Astrocyte (in vitro differentiated cells and primary cell): ENCODE measurements around the gene CDK4. TPM values are rescaled to one million over a fixed set of nuclear protein-coding genes. Genes with fewer than 3 reads are reported as not detected.

ENCODE experiments used
- DNase-seq: peaks from one replicate; pipeline ENCODE4 v3.0.0-alpha.2; 2010; ENCODE audit warnings: low read depth
- FAIRE-seq: peaks from 2 replicates; lab custom pipeline; 2011; peaks lifted over from hg19 to GRCh38; lab: Jason Lieb, UNC
- H2AFZ ChIP-seq: 2 replicates; pipeline ENCODE4 v1.6.0; 2012; ENCODE audit warnings: low read depth, low read length, inconsistent platforms
- H3K27ac ChIP-seq: 2 replicates; pipeline ENCODE4 v1.5.1; 2011; ENCODE audit warnings: low read depth, low read length, inconsistent platforms
- H3K27me3 ChIP-seq: 2 replicates; pipeline ENCODE4 v1.6.0; 2011; ENCODE audit warnings: low read length, inconsistent platforms; ENCODE audit not compliant: insufficient read depth
- H3K36me3 ChIP-seq: 2 replicates; pipeline ENCODE4 v1.5.1; 2011; ENCODE audit warnings: low read length, inconsistent platforms; ENCODE audit not compliant: insufficient read depth
- H3K4me1 ChIP-seq: 2 replicates; pipeline ENCODE4 v1.5.1; 2011; ENCODE audit warnings: low read length, inconsistent platforms; ENCODE audit not compliant: insufficient read depth
- H3K4me2 ChIP-seq: 2 replicates; pipeline ENCODE4 v1.6.0; 2012; ENCODE audit warnings: low read length, inconsistent platforms
- H3K4me3 ChIP-seq: 2 replicates; pipeline ENCODE4 v1.5.1; 2011; ENCODE audit warnings: low read depth, mild to moderate bottlenecking, low read length, inconsistent platforms; ENCODE audit not compliant: insufficient read depth
- H3K79me2 ChIP-seq: 2 replicates; pipeline ENCODE4 v1.6.0; 2012; ENCODE audit warnings: mild to moderate bottlenecking, low read length, inconsistent platforms; ENCODE audit not compliant: insufficient read depth
- H3K9ac ChIP-seq: 2 replicates; pipeline ENCODE4 v1.6.0; 2012; ENCODE audit warnings: mild to moderate bottlenecking, low read length, inconsistent platforms
- H3K9me3 ChIP-seq: 2 replicates; pipeline ENCODE4 v1.5.1; 2012; ENCODE audit warnings: low read depth, mild to moderate bottlenecking, low read length, inconsistent platforms; ENCODE audit not compliant: insufficient read depth
- H4K20me1 ChIP-seq: 2 replicates; pipeline ENCODE4 v1.6.0; 2012; ENCODE audit warnings: low read length, inconsistent platforms; ENCODE audit not compliant: insufficient read depth
- H3K27ac Mint-ChIP-seq: one replicate; pipeline ENCODE4 v1.8.0; 2021; ENCODE audit warnings: mild to moderate bottlenecking, mixed read lengths; ENCODE audit not compliant: unreplicated experiment
- H3K27me3 Mint-ChIP-seq: one replicate; pipeline ENCODE4 v1.8.0; 2021; ENCODE audit warnings: low read depth, mixed read lengths; ENCODE audit not compliant: unreplicated experiment
- H3K36me3 Mint-ChIP-seq: one replicate; pipeline ENCODE4 v1.8.0; 2021; ENCODE audit warnings: low read depth, mixed read lengths; ENCODE audit not compliant: unreplicated experiment
- H3K4me1 Mint-ChIP-seq: one replicate; pipeline ENCODE4 v1.8.0; 2021; ENCODE audit warnings: low read depth, mixed read lengths; ENCODE audit not compliant: unreplicated experiment
- H3K4me3 Mint-ChIP-seq: one replicate; pipeline ENCODE4 v1.8.0; 2021; ENCODE audit warnings: mild to moderate bottlenecking, moderate library complexity, mixed read lengths; ENCODE audit not compliant: unreplicated experiment
- H3K9me3 Mint-ChIP-seq: one replicate; pipeline ENCODE4 v1.8.0; 2021; ENCODE audit warnings: mild to moderate bottlenecking, mixed read lengths; ENCODE audit not compliant: unreplicated experiment
- EZH2 ChIP-seq: IDR thresholded peaks from 2 replicates; pipeline ENCODE4 v1.6.1; 2012; ENCODE audit warnings: mild to moderate bottlenecking, low read length, inconsistent platforms; ENCODE audit not compliant: insufficient read depth
- total RNA-seq: library from RNA; stranded (reverse); gene quantifications from 2 replicates; pipeline ENCODE4 v1.2.1, GENCODE V29; 2021
- TF ChIP-seq, protein P1 (sequence below): IDR thresholded peaks from 2 replicates; pipeline ENCODE4 v1.5.1; 2011; ENCODE audit warnings: low read depth, mild to moderate bottlenecking, inconsistent platforms, low read length, moderate library complexity; ENCODE audit not compliant: insufficient read depth

The CDK4 gene
- total RNA-seq, 1 donor from 2014 or later, result 133 TPM

DNA sequence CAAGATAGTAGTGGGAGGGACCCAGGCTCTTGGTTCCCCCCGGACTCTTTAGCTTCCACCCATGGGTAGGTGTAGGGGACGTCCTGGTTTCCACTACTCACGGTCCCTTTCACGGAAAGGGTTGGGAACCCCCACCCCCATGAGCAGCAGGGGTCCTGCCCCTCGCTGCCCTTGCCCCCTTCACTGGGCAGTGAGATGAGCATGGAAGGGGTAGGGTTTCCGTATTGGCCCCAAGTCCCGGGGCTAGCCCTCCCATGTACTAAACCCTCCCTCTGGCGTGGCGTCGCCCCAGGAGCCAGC is 26.3 kb downstream of the CDK4 start:
- Mint-ChIP-seq H3K4me1 (no peaks in the 10 kb centered on the region), H3K27ac (no peak overlapping the region), H3K36me3 (peaks cover 15% of the 10 kb centered on the region), H3K9me3 (peaks cover 11% of the 10 kb centered on the region), H3K27me3 (peaks cover 66% of the 10 kb centered on the region), H3K4me3 (peak overlapping the region; percentile 91)
- peaks cover 7% of the 10 kb centered on the region for H3K4me1 ChIP-seq
- H3K9me3 ChIP-seq, result no peaks in the 10 kb centered on the region
- H3K36me3 ChIP-seq, result peaks cover 9% of the 10 kb centered on the region
- H3K79me2 ChIP-seq, result no peaks in the 10 kb centered on the region
- peak overlapping the region; percentile 85 for H3K4me3 ChIP-seq
- H4K20me1 ChIP-seq, result peaks cover 8% of the 10 kb centered on the region
- H3K27ac ChIP-seq, result no peak overlapping the region
- H3K4me2 ChIP-seq, result peak overlapping the region; percentile 99
- TF ChIP-seq EZH2, result no peak
- TF ChIP-seq, protein P1, sequence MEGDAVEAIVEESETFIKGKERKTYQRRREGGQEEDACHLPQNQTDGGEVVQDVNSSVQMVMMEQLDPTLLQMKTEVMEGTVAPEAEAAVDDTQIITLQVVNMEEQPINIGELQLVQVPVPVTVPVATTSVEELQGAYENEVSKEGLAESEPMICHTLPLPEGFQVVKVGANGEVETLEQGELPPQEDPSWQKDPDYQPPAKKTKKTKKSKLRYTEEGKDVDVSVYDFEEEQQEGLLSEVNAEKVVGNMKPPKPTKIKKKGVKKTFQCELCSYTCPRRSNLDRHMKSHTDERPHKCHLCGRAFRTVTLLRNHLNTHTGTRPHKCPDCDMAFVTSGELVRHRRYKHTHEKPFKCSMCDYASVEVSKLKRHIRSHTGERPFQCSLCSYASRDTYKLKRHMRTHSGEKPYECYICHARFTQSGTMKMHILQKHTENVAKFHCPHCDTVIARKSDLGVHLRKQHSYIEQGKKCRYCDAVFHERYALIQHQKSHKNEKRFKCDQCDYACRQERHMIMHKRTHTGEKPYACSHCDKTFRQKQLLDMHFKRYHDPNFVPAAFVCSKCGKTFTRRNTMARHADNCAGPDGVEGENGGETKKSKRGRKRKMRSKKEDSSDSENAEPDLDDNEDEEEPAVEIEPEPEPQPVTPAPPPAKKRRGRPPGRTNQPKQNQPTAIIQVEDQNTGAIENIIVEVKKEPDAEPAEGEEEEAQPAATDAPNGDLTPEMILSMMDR, result no peak
- H3K27me3 ChIP-seq, result peaks cover 22% of the 10 kb centered on the region
- FAIRE-seq (no peak), DNase-seq (no peak)
- peak overlapping the region; percentile 90 for H3K9ac ChIP-seq
- H2AFZ ChIP-seq, result peak overlapping the region; percentile 97

DNA sequence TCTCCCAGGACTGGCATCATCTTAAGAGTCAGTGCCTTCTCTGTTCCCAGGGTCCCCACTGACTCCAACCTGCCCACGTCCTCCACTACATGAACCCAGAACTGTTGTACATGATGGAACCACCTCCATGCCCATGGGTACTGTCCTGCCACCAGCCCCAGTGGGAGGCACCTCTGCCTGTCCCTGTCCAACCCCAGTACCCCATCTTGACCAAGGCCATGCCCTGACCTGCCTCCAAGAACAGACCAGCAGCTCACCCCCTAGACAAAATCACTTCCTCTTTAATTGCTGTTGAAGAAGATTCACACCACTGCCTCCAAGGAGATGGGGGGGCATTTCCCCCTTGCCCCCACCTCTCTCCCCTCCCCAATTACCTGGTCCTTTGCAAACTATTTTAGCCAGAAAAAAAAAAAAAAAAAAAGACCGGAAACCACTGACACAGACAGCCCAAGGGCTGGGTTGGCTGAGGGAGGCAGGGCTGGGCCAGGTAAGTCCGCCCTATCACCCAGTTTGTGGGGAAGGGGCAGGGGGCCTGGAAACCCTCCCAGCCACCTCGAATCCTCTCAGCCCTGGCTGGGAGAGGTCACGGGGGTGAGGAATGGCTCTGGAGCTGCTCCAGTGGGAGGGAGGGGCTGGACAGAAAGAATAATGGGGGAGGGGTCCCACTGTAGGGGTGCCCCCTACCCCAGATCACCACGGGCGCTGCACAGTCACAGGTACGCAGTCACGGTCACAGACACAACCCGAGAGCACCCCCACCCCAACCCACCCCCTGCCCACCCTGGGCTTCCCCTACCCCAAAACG is 27.0 kb downstream of the CDK4 start:
- Mint-ChIP-seq H3K4me1 (no peaks in the 10 kb centered on the region), H3K27me3 (peaks cover 59% of the 10 kb centered on the region), H3K9me3 (peaks cover 11% of the 10 kb centered on the region), H3K27ac (no peak overlapping the region), H3K4me3 (no peak overlapping the region), H3K36me3 (peaks cover 15% of the 10 kb centered on the region)
- no peaks in the 10 kb centered on the region for H3K9me3 ChIP-seq
- H3K4me2 ChIP-seq, result no peak overlapping the region
- FAIRE-seq (no peak), DNase-seq (no peak)
- no peak overlapping the region for H2AFZ ChIP-seq
- no peaks in the 10 kb centered on the region for H3K79me2 ChIP-seq
- no peak overlapping the region for H3K27ac ChIP-seq
- peaks cover 9% of the 10 kb centered on the region for H3K36me3 ChIP-seq
- H4K20me1 ChIP-seq, result peaks cover 6% of the 10 kb centered on the region
- H3K27me3 ChIP-seq, result peaks cover 20% of the 10 kb centered on the region
- TF ChIP-seq EZH2, result no peak
- TF ChIP-seq, protein P1, result no peak
- no peak overlapping the region for H3K4me3 ChIP-seq
- no peak overlapping the region for H3K9ac ChIP-seq
- peaks cover 7% of the 10 kb centered on the region for H3K4me1 ChIP-seq
